Parathyroid adenoma (tissue), 2 donors: ENCODE measurements around the gene TARDBP.

ENCODE experiments used
- H2AFZ ChIP-seq: fragments of 300-600 bp; sonication (generic); one replicate; pipeline ENCODE4 v1.7.0; 2017; ENCODE audit warnings: antibody characterized with exemption, mild to moderate bottlenecking
- H3K27ac ChIP-seq: fragments of 300-600 bp; sonication (generic); one replicate; pipeline ENCODE4 v1.7.0; 2017
- H3K27me3 ChIP-seq: fragments of 300-600 bp; sonication (generic); one replicate; pipeline ENCODE4 v1.7.0; 2017; ENCODE audit warnings: low read length; ENCODE audit not compliant: control insufficient read depth, insufficient read depth
- H3K36me3 ChIP-seq: fragments of 300-600 bp; sonication (generic); one replicate; pipeline ENCODE4 v1.7.0; 2017; ENCODE audit warnings: low read length; ENCODE audit not compliant: control insufficient read depth, insufficient read depth
- H3K4me1 ChIP-seq: fragments of 300-600 bp; sonication (generic); one replicate; pipeline ENCODE4 v1.7.0; 2017; ENCODE audit warnings: control low read depth
- H3K4me2 ChIP-seq: fragments of 300-600 bp; sonication (generic); one replicate; pipeline ENCODE4 v1.7.0; 2017; ENCODE audit warnings: low read length
- H3K4me3 ChIP-seq: fragments of 300-600 bp; sonication (generic); one replicate; pipeline ENCODE4 v1.7.0; 2017; ENCODE audit warnings: low read depth, low read length
- H3K79me2 ChIP-seq: fragments of 300-600 bp; sonication (generic); one replicate; pipeline ENCODE4 v1.7.0; 2017; ENCODE audit warnings: control low read depth
- H3K9ac ChIP-seq: fragments of 300-600 bp; sonication (generic); one replicate; pipeline ENCODE4 v1.7.0; 2017; ENCODE audit warnings: mild to moderate bottlenecking
- H3K9me3 ChIP-seq: fragments of 300-600 bp; sonication (generic); one replicate; pipeline ENCODE4 v1.7.0; 2017; ENCODE audit warnings: low read length; ENCODE audit not compliant: control insufficient read depth
- CTCF ChIP-seq: fragments of 300-600 bp; sonication (generic); IDR thresholded peaks from one replicate; pipeline ENCODE4 v1.7.0; 2017; ENCODE audit warnings: antibody characterized with exemption, mild to moderate bottlenecking
- donor health status: primary hyperparathyroidism.

TARDBP gene

GRCh38 chr1:11012260-11013159 is at the start of gene TARDBP:
TSS of gene TARDBP (plus strand) at chr1:11012654. CDS start at chr1:11013728, 1,074 bp downstream.
- H3K79me2 ChIP-seq, result peaks cover 19% of the 10 kb centered on the region
- peak within 1 kb of the TSS; percentile 96 for H3K27ac ChIP-seq
- no peaks in the 10 kb centered on the region for H3K27me3 ChIP-seq
- peak within 1 kb of the TSS; percentile 87 for H3K9ac ChIP-seq
- H2AFZ ChIP-seq, result peak within 1 kb of the TSS; percentile 95
- H3K9me3 ChIP-seq, result no peaks in the 10 kb centered on the region
- TF ChIP-seq CTCF, result no peak
- peak within 1 kb of the TSS; percentile 88 for H3K4me2 ChIP-seq
- peak within 1 kb of the TSS; percentile 95 for H3K4me3 ChIP-seq
- H3K4me1 ChIP-seq, result peaks cover 13% of the 10 kb centered on the region
- no peaks in the 10 kb centered on the region for H3K36me3 ChIP-seq

- H3K79me2 ChIP-seq, result no peaks in the 10 kb centered on the region
- H3K4me1 ChIP-seq, result no peaks in the 10 kb centered on the region
- no peaks in the 10 kb centered on the region for H3K27me3 ChIP-seq
- H3K36me3 ChIP-seq, result no peaks in the 10 kb centered on the region
- no peak overlapping the region for H2AFZ ChIP-seq
- no peak for TF ChIP-seq CTCF
- no peak overlapping the region for H3K4me2 ChIP-seq
- no peak overlapping the region for H3K27ac ChIP-seq
- H3K9ac ChIP-seq, result no peak overlapping the region
- H3K9me3 ChIP-seq, result no peaks in the 10 kb centered on the region
- H3K4me3 ChIP-seq, result no peak overlapping the region
These were observed 46.8 kb upstream of the TARDBP start for GRCh38 chr1:10965546-10966226.

- Histone ChIP-seq H3K79me2 (no peaks in the 10 kb centered on the region), H2AFZ (no peak overlapping the region), H3K4me2 (no peak overlapping the region), H3K27ac (no peak overlapping the region), H3K9me3 (no peaks in the 10 kb centered on the region), H3K4me1 (no peaks in the 10 kb centered on the region), H3K36me3 (no peaks in the 10 kb centered on the region), H3K9ac (no peak overlapping the region), H3K4me3 (no peak overlapping the region), H3K27me3 (no peaks in the 10 kb centered on the region)
- no peak for TF ChIP-seq CTCF
These were observed 45.4 kb upstream of the TARDBP start for GRCh38 chr1:10967090-10967489.

- Histone ChIP-seq H3K9ac (no peak overlapping the region), H3K4me1 (no peaks in the 10 kb centered on the region), H2AFZ (no peak overlapping the region), H3K4me2 (no peak overlapping the region), H3K27ac (no peak overlapping the region), H3K36me3 (no peaks in the 10 kb centered on the region), H3K27me3 (no peaks in the 10 kb centered on the region), H3K9me3 (no peaks in the 10 kb centered on the region), H3K79me2 (no peaks in the 10 kb centered on the region), H3K4me3 (no peak overlapping the region)
- no peak for TF ChIP-seq CTCF
These were observed 44.0 kb upstream of the TARDBP start for GRCh38 chr1:10968411-10968826.
